ENCODE measurements around the gene PTPDC1.

Gene PTPDC1

DNA sequence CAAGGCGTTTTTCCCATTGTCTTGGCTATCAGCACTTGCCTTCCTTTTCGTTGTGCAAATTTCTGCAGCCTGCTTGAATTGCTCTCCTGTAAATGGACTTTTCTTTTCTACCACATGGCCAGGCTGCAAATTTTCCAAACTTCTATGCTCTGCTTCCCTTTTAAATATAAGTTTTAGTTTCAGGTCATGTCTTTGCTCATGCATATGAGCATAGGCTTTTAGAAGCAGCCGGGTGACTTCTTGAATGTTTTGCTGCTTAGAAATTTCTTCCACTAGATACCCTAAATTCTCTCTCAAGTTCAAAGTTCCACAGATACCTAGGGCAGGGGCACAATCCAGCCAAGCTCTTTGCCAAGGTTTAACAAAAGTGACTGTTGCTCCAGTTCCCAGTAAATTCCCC, 22.4 kb upstream of the PTPDC1 start:
- TF ChIP-seq, protein P1, sequence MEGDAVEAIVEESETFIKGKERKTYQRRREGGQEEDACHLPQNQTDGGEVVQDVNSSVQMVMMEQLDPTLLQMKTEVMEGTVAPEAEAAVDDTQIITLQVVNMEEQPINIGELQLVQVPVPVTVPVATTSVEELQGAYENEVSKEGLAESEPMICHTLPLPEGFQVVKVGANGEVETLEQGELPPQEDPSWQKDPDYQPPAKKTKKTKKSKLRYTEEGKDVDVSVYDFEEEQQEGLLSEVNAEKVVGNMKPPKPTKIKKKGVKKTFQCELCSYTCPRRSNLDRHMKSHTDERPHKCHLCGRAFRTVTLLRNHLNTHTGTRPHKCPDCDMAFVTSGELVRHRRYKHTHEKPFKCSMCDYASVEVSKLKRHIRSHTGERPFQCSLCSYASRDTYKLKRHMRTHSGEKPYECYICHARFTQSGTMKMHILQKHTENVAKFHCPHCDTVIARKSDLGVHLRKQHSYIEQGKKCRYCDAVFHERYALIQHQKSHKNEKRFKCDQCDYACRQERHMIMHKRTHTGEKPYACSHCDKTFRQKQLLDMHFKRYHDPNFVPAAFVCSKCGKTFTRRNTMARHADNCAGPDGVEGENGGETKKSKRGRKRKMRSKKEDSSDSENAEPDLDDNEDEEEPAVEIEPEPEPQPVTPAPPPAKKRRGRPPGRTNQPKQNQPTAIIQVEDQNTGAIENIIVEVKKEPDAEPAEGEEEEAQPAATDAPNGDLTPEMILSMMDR (IDR thresholded peaks at IDR 0.05), result no peak

DNA sequence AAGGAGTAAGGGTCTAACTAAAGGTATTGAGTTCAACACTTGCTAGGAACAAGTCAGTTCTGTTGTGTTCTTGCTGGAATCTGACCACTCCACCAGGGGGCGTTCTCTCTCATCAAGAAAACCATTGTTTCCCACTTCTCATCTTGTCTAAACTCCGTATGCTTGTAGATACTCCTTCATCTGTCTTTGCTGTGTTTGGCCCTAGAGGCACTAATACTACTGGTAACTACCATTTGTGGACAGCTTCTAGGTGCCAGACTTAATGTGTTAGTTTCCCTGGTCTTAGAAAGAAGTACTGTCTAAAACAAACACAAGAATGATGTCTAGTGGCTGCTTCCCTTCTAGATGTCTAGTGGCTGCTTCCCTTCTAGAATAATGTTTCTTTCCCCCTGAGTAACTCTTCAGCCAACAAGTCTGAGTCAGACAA, 18.7 kb upstream of the PTPDC1 start:
- TF ChIP-seq, protein P1 (IDR thresholded peaks at IDR 0.05), result peak; percentile 86

DNA sequence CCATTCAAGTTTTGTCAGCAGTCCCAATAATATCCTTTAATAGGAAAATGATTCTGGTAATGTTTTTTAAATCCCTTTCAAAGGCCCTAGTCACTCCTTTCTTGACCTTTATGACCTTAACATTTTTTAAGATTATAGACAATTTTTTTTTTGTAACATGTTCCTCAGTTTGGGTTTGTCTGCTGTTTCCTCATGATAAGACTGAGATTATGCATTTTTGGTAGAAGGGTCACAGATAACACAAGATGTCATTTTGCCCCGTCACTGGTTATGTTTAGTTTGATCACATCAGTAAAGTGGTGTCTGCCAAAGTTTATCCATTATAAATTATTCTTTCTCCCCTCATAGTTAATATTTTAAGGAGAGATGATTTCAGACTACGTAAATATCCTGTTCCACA, 16.0 kb upstream of the PTPDC1 start:
- TF ChIP-seq, protein P1 (IDR thresholded peaks at IDR 0.05), result no peak

DNA sequence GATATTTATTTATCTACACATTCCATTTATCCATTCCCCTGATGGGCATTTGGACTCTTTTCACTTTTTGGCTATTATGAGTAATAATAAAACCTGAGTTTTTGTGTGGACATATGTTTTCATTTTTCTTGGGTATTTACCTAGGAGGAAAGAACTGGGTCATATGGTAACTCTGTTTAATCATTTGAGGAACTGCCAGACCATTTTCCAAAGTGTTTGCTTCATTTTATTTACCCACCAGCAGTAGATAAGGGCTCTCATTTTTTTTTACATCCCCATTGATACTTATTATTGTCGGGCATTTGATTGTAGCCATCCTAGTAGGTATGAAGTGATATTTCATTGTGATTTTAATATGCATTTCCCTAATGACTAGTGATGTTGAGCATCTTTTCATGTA, 7.7 kb upstream of the PTPDC1 start:
- TF ChIP-seq, protein P1 (IDR thresholded peaks at IDR 0.05), result no peak

DNA sequence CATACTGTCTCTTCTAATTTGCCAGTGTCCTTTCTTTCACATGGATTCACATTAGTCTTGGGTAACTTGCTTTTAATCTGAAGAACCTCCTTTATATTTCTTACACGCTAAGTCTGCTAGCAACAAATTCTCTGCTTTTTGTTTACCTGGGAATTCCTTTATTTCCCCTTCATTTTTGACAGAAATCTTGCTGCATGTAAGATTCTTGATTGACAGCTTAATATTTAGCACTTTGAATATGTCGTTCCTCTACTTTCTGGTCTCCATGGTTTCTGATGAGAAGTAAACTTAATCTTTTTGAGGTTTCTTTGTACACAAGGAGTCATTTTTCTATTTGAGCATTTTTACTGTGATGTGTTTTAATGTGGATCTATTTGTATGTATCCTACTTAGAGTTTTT, 6.2 kb upstream of the PTPDC1 start:
- TF ChIP-seq, protein P1 (IDR thresholded peaks at IDR 0.05), result no peak

DNA sequence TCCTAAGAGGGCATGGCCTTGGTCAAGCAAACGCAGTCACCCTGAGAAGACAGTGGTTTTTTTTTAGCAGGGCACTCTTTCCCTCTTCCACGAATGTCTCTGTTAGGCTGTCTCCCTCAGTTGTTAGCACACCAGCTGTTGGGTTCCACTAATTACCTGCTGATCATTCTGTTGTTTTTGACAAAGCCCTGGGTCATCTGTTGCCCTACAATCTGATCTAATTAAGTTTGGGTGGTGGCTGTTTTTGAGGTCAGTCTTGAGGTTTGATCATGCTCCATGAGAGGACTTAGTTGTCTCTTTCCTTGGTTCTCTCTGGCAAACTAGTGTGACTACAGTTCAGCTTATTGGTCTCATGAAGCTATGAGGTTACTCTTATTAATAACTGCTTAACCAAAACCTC, 5.0 kb upstream of the PTPDC1 start:
- TF ChIP-seq, protein P1 (IDR thresholded peaks at IDR 0.05), result no peak

DNA sequence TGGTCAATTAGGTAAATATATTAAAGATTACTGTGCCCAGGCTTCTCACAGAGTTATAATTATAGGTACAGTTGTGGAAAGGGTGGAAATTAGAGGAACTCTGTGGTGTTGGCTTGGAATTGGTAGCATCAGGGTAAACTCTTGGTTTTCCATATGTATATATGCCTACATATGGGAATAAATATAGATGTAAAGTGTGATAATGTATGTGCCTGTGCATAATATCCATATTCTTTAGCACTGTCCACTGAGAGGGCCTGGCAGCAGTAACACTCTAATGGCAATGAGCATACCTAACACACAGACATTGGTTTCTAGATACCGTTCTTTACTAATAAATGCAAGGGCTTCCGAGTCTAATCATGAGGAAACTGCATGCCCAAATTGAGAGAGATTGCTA, 4.0 kb upstream of the PTPDC1 start:
- TF ChIP-seq, protein P1 (IDR thresholded peaks at IDR 0.05), result no peak

DNA sequence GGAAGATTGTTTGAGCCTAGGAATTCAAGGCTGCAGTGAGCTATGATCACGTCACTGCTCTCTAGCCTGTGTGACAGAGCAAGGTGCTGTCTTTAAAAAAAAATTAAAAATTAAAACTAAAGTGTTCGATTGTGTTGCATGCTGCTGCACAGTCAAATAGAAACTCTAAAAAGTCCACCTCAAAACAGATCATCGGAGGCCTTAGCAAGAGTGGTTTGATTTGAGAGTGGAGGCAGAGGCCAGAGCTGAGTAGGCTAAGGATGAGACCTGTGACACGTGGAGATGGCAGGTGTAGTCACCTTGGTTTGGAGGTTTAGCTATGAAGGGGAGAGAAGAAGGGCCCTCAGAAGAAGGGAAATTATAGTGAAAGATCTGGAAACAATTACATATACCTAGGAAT, 2.8 kb upstream of the PTPDC1 start:
- TF ChIP-seq, protein P1 (IDR thresholded peaks at IDR 0.05), result no peak

Measured in LNCAP (cell line).